K562 (cell line): ENCODE measurements around the gene PRMT3. TPM values are rescaled to one million over a fixed set of nuclear protein-coding genes. Genes with fewer than 3 reads are reported as not detected.

ENCODE experiments used
- CEBPG ChIP-seq, 3 experiments: fragments of 200-800 bp in 1 of 3; sonication (Bioruptor generic) in 1 of 3; sonication (generic) in 1 of 3; formaldehyde crosslinking in 1 of 3; IDR thresholded peaks in 2 of 3; conservative IDR thresholded peaks in 1 of 3; 2 replicates each; pipeline versions ENCODE4 v1.6.1 to v1.8.0; 2016 to 2022; ENCODE audit warnings: missing compliant biosample characterization in 2 of 3, missing genetic modification characterization in 2 of 3, mild to moderate bottlenecking in 1 of 3, missing genetic modification reagents in 1 of 3
- DIDO1 ChIP-seq: fragments of 450-650 bp; IDR thresholded peaks from 2 replicates; pipeline ENCODE4 v1.6.1; 2016; ENCODE audit warnings: low read depth, missing biosample characterization, missing genetic modification characterization
- EP400 ChIP-seq: fragments of 450-650 bp; IDR thresholded peaks from 2 replicates; pipeline ENCODE4 v1.6.1; 2017; ENCODE audit warnings: antibody characterized with exemption, mild to moderate bottlenecking, moderate library complexity
- FOXJ2 ChIP-seq: fragments of 200-800 bp; sonication (Bioruptor generic); IDR thresholded peaks from 2 replicates; pipeline ENCODE4 v1.6.1; 2016; ENCODE audit warnings: missing genetic modification characterization, missing compliant biosample characterization
- GABPB1 ChIP-seq: sonication (generic); formaldehyde crosslinking; IDR thresholded peaks from 2 replicates; pipeline ENCODE4 v1.8.0; 2022; ENCODE audit warnings: mild to moderate bottlenecking, missing genetic modification reagents
- IRF2 ChIP-seq: sonication (generic); formaldehyde crosslinking; IDR thresholded peaks from 2 replicates; pipeline ENCODE4 v1.8.1; 2022; ENCODE audit warnings: mild to moderate bottlenecking, missing genetic modification reagents
- MTA1 ChIP-seq: fragments of 450-650 bp; IDR thresholded peaks from 2 replicates; pipeline ENCODE4 v1.6.1; 2017; ENCODE audit warnings: borderline replicate concordance
- PML ChIP-seq: IDR thresholded peaks from 2 replicates; pipeline ENCODE4 v1.6.1; 2012; ENCODE audit warnings: low read length, inconsistent platforms
- POLR2AphosphoS2 ChIP-seq: IDR thresholded peaks from 2 replicates; pipeline ENCODE4 v1.6.1; 2012; ENCODE audit warnings: low read length, improper control_type of control experiment
- RAD51 ChIP-seq: fragments of 450-650 bp; IDR thresholded peaks from 2 replicates; pipeline ENCODE4 v1.7.1; 2016; ENCODE audit warnings: low read depth, mild to moderate bottlenecking, borderline replicate concordance
- RFX7 ChIP-seq: fragments of 250-450 bp; sonication (Bioruptor Pico); IDR thresholded peaks from 2 replicates; pipeline ENCODE4 v1.5.1; 2021; ENCODE audit warnings: mild to moderate bottlenecking
- SNIP1 ChIP-seq: fragments of 450-650 bp; IDR thresholded peaks from 2 replicates; pipeline ENCODE4 v1.7.1; 2017; ENCODE audit warnings: low read depth, mild to moderate bottlenecking
- TAL1 ChIP-seq: fragments of 450-650 bp; IDR thresholded peaks from 2 replicates; pipeline ENCODE4 v1.6.1; 2016; ENCODE audit warnings: mild to moderate bottlenecking
- TBP ChIP-seq: optimal IDR thresholded peaks from 2 replicates; pipeline ENCODE3; 2011; ENCODE audit warnings: low read depth, low read length, improper control_type of control experiment
- TFE3 ChIP-seq: fragments of 450-650 bp; formaldehyde crosslinking; IDR thresholded peaks from 2 replicates; pipeline ENCODE4 v1.4.0; 2020; ENCODE audit warnings: mild to moderate bottlenecking, mixed read lengths
- TSC22D4 ChIP-seq: fragments of 450-650 bp; IDR thresholded peaks from 2 replicates; pipeline ENCODE4 v1.6.1; 2016; ENCODE audit warnings: missing genetic modification characterization, missing biosample characterization, control low read depth
- UBTF ChIP-seq, 2 experiments: IDR thresholded peaks; 2 replicates each; pipeline ENCODE4 v1.6.1; 2012; ENCODE audit warnings: improper control_type of control experiment in 2 of 2, low read depth in 2 of 2, low read length in 2 of 2, borderline replicate concordance in 1 of 2
- ZNF766 ChIP-seq: fragments of 200-800 bp; sonication (Bioruptor generic); conservative IDR thresholded peaks from 2 replicates; pipeline ENCODE4 v1.6.1; 2016; ENCODE audit warnings: missing genetic modification characterization, missing compliant biosample characterization
- polyA plus RNA-seq, 8 experiments: library from polyadenylated mRNA; depleted of rRNA in 4 of 8; stranded (reverse) in 5 of 8; unstranded in 3 of 8; fragments of >200 nt; fragmentation: Nextera tagmentation in 2 of 8; fragmentation: Illumina TruSeq in 1 of 8; extraction: Ambion mirVana in 2 of 8; extraction: Trizol in 1 of 8; gene quantifications; 2 replicates each; pipeline versions ENCODE4 v1.2.1 to v1.2.3, GENCODE V29; 2011 to 2014; ENCODE audit warnings: inconsistent platforms in 1 of 8, missing spikeins in 1 of 8
- total RNA-seq, 7 experiments: library from RNA; depleted of rRNA in 6 of 7; stranded (reverse); fragments of >200 nt in 6 of 7; fragmentation: Illumina TruSeq in 2 of 7; extraction: Trizol in 2 of 7; gene quantifications; 2 replicates each; pipeline versions ENCODE4 v1.2.1 to v1.2.3, GENCODE V29; 2011 to 2021; ENCODE audit warnings: low replicate concordance in 1 of 7
- TF ChIP-seq, protein P1 (sequence below): fragments of 450-650 bp; IDR thresholded peaks from 2 replicates; pipeline ENCODE4 v1.6.1; 2017; ENCODE audit warnings: mild to moderate bottlenecking, moderate library complexity
- TF ChIP-seq, protein P2 (sequence below): fragments of 450-650 bp; IDR thresholded peaks from one replicate; pipeline ENCODE4 v1.6.1; 2018; ENCODE audit warnings: mild to moderate bottlenecking, moderate library complexity; ENCODE audit not compliant: partially characterized antibody
- TF ChIP-seq, protein P3 (sequence below): sonication (generic); formaldehyde crosslinking; IDR thresholded peaks from 2 replicates; pipeline ENCODE4 v1.8.1; 2023; ENCODE audit warnings: mild to moderate bottlenecking, missing genetic modification reagents, moderate library complexity

The PRMT3 gene
- total and polyA plus RNA-seq, 9 of the 15 experiments (the other 6 are each of a cell fraction or from before 2014, with no cell fraction given) = 24.0 to 62.1 (median 44.7) TPM

DNA sequence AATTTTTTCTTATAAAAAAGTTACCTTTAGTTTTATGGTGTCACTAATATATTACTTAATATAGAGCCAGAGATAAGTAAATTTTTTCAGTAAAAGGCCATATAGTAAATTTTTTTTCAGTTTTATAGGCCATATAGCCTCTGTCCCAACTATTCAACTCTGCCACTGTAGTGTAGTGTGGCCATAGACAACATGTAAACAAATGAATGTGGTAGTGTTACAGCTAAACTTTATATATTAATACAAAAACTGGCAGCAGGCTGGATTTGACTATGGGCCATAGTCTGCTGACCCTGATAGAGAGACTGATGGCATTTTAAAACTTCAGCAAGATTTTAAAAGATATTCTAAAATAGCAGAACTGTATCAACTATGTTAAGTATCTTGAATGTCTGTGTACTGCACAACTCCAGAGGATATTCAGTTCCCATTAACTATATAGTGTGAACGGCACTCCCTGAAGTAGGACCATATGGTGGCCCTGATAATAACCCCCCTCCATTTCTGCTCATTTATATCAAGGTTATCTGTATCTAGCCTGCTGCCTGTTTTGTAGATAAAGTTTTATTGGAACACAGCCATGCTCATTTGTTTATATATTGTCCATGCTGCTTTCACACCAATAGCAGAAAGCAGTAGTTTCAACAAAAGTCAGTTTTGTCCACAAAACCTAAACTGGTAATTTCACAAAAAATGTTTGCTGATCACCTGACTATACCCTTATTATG, 71.6 kb downstream of the PRMT3 start (continued):
- TF ChIP-seq, protein P1, sequence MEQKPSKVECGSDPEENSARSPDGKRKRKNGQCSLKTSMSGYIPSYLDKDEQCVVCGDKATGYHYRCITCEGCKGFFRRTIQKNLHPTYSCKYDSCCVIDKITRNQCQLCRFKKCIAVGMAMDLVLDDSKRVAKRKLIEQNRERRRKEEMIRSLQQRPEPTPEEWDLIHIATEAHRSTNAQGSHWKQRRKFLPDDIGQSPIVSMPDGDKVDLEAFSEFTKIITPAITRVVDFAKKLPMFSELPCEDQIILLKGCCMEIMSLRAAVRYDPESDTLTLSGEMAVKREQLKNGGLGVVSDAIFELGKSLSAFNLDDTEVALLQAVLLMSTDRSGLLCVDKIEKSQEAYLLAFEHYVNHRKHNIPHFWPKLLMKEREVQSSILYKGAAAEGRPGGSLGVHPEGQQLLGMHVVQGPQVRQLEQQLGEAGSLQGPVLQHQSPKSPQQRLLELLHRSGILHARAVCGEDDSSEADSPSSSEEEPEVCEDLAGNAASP = no peak
- TF ChIP-seq TAL1 (peak; percentile 98), POLR2AphosphoS2 (no peak), TBP (no peak), IRF2 (CRISPR knock-in tag) (no peak), GABPB1 (CRISPR knock-in tag) (no peak), PML (peak; percentile 98), RAD51 (no peak), FOXJ2 (peak; percentile 93), CEBPG (CRISPR knock-in tag; IDR thresholded peaks at IDR 0.05) (no peak), CEBPG (tag; conservative IDR thresholded peaks at IDR 0.05 in 1 of 2, IDR thresholded peaks at IDR 0.05 in 1 of 2) (no peak), DIDO1 (tag) (no peak), TFE3 (CRISPR knock-in tag) (no peak), RFX7 (CRISPR knock-in tag) (no peak), EP400 (peak; percentile 47), UBTF (IDR thresholded peaks at IDR 0.05; ENCODE audit: borderline replicate concordance in 1 of 2, low read depth in 2 of 2, low read length in 2 of 2) (no peak), SNIP1 (no peak), TSC22D4 (no peak), ZNF766 (peak; percentile 66), MTA1 (peak; percentile 81)
- TF ChIP-seq, protein P2, sequence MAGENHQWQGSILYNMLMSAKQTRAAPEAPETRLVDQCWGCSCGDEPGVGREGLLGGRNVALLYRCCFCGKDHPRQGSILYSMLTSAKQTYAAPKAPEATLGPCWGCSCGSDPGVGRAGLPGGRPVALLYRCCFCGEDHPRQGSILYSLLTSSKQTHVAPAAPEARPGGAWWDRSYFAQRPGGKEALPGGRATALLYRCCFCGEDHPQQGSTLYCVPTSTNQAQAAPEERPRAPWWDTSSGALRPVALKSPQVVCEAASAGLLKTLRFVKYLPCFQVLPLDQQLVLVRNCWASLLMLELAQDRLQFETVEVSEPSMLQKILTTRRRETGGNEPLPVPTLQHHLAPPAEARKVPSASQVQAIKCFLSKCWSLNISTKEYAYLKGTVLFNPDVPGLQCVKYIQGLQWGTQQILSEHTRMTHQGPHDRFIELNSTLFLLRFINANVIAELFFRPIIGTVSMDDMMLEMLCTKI = no peak
- TF ChIP-seq, protein P3, sequence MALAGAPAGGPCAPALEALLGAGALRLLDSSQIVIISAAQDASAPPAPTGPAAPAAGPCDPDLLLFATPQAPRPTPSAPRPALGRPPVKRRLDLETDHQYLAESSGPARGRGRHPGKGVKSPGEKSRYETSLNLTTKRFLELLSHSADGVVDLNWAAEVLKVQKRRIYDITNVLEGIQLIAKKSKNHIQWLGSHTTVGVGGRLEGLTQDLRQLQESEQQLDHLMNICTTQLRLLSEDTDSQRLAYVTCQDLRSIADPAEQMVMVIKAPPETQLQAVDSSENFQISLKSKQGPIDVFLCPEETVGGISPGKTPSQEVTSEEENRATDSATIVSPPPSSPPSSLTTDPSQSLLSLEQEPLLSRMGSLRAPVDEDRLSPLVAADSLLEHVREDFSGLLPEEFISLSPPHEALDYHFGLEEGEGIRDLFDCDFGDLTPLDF (CRISPR knock-in tag) = no peak
